ENCODE measurements around the gene PLXND1. TPM values are rescaled to one million over a fixed set of nuclear protein-coding genes. Genes with fewer than 3 reads are reported as not detected.

Gene PLXND1
- total RNA-seq, 1 donor from 2014 or later = 96.5 TPM

- H3K36me3 ChIP-seq = no peaks in the 10 kb centered on the region
- DNase-seq (ENCODE audit: extremely low spot score in 2 of 2) = no peak
- no peaks in the 10 kb centered on the region for H3K27me3 ChIP-seq
- no peaks in the 10 kb centered on the region for H3K9me3 ChIP-seq
- TF ChIP-seq POLR2AphosphoS5 (IDR thresholded peaks at IDR 0.05; ENCODE audit: insufficient read depth in 1 of 2, low read depth in 1 of 2) (no peak), POLR2A (IDR thresholded peaks at IDR 0.05) (no peak), CTCF (IDR thresholded peaks at IDR 0.05) (no peak)
- no peaks in the 10 kb centered on the region for H3K4me1 ChIP-seq
- H3K27ac ChIP-seq = no peak overlapping the region
- H3K4me3 ChIP-seq = no peak overlapping the region
- intact Hi-C loops (cut with DNase I) = no loop called here
These were observed 74.8 kb downstream of the PLXND1 start for GRCh38 chr3:129531699-129532098.

- Histone ChIP-seq H3K27me3 (no peaks in the 10 kb centered on the region), H3K4me1 (no peaks in the 10 kb centered on the region), H3K9me3 (no peaks in the 10 kb centered on the region), H3K27ac (no peak overlapping the region), H3K4me3 (no peak overlapping the region), H3K36me3 (no peaks in the 10 kb centered on the region)
- TF ChIP-seq POLR2AphosphoS5 (IDR thresholded peaks at IDR 0.05; ENCODE audit: insufficient read depth in 1 of 2, low read depth in 1 of 2) (no peak), CTCF (IDR thresholded peaks at IDR 0.05) (no peak), POLR2A (IDR thresholded peaks at IDR 0.05) (no peak)
- no peak for DNase-seq (ENCODE audit: extremely low spot score in 2 of 2)
- intact Hi-C loops (cut with DNase I) = no loop called here
These were observed 75.7 kb downstream of the PLXND1 start for GRCh38 chr3:129530821-129531220.

- DNase-seq (ENCODE audit: extremely low spot score in 2 of 2) = no peak
- H3K27me3 ChIP-seq = no peaks in the 10 kb centered on the region
- no peak overlapping the region for H3K4me3 ChIP-seq
- intact Hi-C loops (cut with DNase I) = no loop called here
- no peak overlapping the region for H3K27ac ChIP-seq
- no peaks in the 10 kb centered on the region for H3K4me1 ChIP-seq
- H3K36me3 ChIP-seq = no peaks in the 10 kb centered on the region
- no peaks in the 10 kb centered on the region for H3K9me3 ChIP-seq
- TF ChIP-seq CTCF (IDR thresholded peaks at IDR 0.05) = no peak
- no peak for TF ChIP-seq POLR2AphosphoS5 (IDR thresholded peaks at IDR 0.05; ENCODE audit: insufficient read depth in 1 of 2, low read depth in 1 of 2)
- no peak for TF ChIP-seq POLR2A (IDR thresholded peaks at IDR 0.05)
These were observed 76.2 kb downstream of the PLXND1 start for GRCh38 chr3:129530251-129530791.

- DNase-seq (ENCODE audit: extremely low spot score in 2 of 2) = no peak
- no peaks in the 10 kb centered on the region for H3K9me3 ChIP-seq
- intact Hi-C loops (cut with DNase I) = no loop called here
- no peaks in the 10 kb centered on the region for H3K36me3 ChIP-seq
- no peaks in the 10 kb centered on the region for H3K27me3 ChIP-seq
- H3K27ac ChIP-seq = no peak overlapping the region
- no peaks in the 10 kb centered on the region for H3K4me1 ChIP-seq
- no peak overlapping the region for H3K4me3 ChIP-seq
- TF ChIP-seq CTCF (IDR thresholded peaks at IDR 0.05) (no peak), POLR2AphosphoS5 (IDR thresholded peaks at IDR 0.05; ENCODE audit: insufficient read depth in 1 of 2, low read depth in 1 of 2) (no peak), POLR2A (IDR thresholded peaks at IDR 0.05) (no peak)
These were observed 76.9 kb downstream of the PLXND1 start for GRCh38 chr3:129529436-129530210.

GRCh38 chr3:129528589-129529100 is 77.8 kb downstream of the PLXND1 start, which contains the start of gene RHO:
Gene RHO (plus strand): TSS chr3:129528639. CDS start chr3:129528734, 95 bp downstream.
- H3K9me3 ChIP-seq = no peaks in the 10 kb centered on the region
- TF ChIP-seq POLR2A (IDR thresholded peaks at IDR 0.05) (no peak), CTCF (IDR thresholded peaks at IDR 0.05) (no peak), POLR2AphosphoS5 (IDR thresholded peaks at IDR 0.05; ENCODE audit: insufficient read depth in 1 of 2, low read depth in 1 of 2) (no peak)
- intact Hi-C loops (cut with DNase I) = no loop called here
- H3K4me1 ChIP-seq = no peaks in the 10 kb centered on the region
- H3K36me3 ChIP-seq = no peaks in the 10 kb centered on the region
- H3K27me3 ChIP-seq = no peaks in the 10 kb centered on the region
- no peak for DNase-seq (ENCODE audit: extremely low spot score in 2 of 2)
- H3K4me3 ChIP-seq = no peak within 1 kb of the TSS
- no peak within 1 kb of the TSS for H3K27ac ChIP-seq
